ENCODE data around the gene SLC25A10.

Gene SLC25A10

GRCh38 chr17:81706232-81706611, 5.9 kb upstream of the SLC25A10 start:
- no peak for DNase-seq (ENCODE audit: low spot score)
- no peak for FAIRE-seq

DNA sequence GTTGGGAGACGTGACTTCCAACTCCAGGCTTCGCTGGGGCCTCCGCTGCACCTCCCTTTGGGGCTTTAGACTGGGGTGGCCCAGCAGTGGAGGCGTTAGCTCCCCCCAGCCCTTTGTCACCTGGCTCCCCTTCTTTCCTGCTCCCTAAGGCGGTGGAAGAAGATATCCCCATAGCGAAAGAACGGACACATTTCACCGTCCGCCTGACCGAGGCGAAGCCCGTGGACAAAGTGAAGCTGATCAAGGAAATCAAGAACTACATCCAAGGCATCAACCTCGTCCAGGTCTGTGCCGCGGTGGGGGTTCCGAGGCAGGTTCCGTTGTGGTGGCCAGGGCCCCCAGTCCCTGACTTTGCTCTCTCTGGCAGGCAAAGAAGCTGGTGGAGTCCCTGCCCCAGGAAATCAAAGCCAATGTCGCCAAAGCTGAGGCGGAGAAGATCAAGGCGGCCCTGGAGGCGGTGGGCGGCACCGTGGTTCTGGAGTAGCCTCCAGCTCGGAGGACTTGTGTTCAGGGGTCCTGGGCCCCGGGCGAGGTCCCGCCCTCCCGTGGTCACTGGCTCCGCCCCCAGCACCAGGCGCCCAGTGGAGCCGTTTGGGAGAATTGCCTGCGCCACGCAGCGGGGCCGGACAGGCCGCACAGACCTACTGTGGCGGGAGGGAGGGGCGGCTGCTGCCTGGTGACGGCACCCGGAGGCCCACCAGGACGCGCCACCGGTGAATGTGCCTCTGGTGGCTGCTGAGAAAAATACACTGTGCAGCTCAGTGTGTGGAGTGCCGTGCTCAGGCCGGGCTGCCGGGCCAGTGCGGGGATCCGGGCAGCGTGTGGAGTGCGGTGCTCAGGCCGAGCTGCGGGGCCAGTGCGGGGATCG, 5.1 kb upstream of the SLC25A10 start:
- FAIRE-seq (peak; percentile 17), DNase-seq (ENCODE audit: low spot score) (no peak)

- no peak for FAIRE-seq
- no peak for DNase-seq (ENCODE audit: low spot score)
Observed at GRCh38 chr17:81707725-81708646, 4.1 kb upstream of the SLC25A10 start.

DNA sequence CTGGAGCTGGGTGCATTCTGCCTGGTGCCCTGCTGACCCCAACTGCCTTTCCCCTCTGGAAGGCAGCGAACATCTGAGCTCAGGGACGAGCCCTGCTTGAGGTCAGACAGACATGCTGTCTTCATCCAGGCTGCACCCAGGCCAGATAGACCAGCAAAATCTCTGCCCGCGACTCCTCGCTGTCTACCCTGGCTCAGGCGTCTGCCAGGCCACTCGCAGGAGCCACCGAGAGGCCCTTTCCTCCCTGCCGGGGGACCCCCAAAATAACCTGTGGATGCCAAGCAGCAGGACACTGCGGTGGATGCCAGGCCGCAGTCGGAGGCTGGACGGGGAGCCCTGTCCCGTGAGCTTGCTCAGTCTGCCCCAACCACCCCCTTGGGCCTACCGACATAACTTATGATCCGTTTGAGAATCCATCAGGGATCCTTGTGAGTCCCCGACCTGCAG, 3.3 kb upstream of the SLC25A10 start:
- FAIRE-seq: no peak

DNA sequence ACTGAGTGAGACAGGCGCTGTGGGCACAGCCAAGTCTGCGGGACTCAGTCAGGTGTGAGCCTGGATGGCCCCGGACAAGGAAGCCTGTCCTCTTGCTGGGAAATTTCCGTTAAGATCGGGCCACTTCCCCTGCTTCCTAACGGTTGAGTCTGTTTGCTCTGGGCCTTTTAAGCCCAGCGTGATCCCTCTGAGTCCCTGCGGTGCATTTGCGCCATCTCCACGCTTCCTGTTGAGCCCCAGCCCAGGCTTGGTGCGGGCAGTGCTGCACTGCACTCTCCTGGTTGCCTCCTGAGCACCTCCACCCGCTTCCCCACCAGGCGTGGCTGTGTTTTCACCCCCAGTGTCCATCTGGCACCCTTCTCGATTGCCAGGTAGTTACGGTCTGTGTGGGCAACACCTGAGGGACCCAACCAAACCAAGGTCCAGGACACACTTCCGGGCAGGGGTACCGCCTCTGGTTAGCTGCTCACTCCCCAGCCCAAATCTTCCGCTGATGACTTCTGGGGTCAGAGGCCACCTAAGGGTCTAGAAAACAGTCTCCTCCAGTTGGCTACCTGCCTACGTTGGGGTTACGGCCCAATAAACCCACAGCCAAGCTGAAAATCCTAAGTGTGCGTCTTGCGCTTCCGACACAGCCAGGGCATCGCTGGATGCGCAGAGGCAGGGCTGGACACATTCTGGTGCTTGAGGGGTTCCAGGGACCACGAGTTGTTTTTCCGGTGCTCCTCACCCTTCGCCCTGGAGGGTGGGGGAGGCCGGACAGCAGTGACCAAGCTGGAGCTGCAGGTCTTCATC, 1.4 kb upstream of the SLC25A10 start:
- DNase-seq (ENCODE audit: low spot score) (no peak), FAIRE-seq (no peak)

More for the DNA sequence above, 3.3 kb upstream of the SLC25A10 start:
- DNase-seq (ENCODE audit: low spot score): no peak

- FAIRE-seq (no peak), DNase-seq (ENCODE audit: low spot score) (peak; percentile 76)
Observed at GRCh38 chr17:81712468-81713003, 452 bp downstream of the SLC25A10 start.

- FAIRE-seq (no peak), DNase-seq (ENCODE audit: low spot score) (no peak)
Observed at GRCh38 chr17:81713004-81713555, 996 bp downstream of the SLC25A10 start.

DNA sequence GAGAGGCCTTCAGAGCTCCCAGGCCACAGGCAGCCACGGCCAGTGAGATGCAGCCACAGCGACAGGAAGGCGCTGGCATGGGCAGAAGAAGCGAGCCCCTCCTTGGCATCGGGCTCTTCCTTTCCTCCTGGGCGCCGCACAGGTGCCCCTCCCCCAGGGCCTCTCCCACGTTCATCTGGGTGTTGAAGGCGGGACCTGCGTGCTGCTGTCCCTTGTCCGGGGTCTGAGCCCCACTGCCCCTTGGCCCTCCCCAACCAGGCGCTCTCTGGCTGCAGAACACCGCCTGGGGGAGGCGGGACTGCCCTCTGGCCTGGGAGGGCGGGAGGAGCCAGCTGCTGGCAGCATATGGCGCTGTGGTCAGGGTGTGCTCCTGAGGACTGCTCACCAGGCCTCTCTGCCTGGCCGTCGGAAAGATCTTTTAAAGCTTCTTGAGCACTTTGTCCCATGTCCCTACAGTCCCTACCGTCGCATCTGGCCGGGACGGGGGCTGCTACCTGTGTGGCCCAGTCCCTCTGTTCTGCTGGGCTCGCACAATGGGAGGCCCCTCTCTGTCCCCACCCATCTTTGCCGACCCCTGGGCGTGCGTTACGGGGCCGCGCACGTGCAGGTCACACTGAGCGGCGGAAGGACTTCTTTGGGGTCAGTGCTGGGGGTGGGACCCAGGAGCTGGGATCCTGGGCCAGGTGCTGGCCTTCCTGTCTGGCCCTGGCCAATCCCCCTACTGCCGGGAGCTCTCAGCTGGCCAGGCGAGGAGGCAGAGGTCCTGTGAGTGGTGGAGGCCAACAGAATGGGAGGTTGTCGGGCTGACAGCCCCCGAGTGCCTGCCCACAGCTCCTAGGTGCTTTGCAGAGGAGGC, 1.7 kb downstream of the SLC25A10 start:
- DNase-seq (ENCODE audit: low spot score) (no peak), FAIRE-seq (no peak)

DNA sequence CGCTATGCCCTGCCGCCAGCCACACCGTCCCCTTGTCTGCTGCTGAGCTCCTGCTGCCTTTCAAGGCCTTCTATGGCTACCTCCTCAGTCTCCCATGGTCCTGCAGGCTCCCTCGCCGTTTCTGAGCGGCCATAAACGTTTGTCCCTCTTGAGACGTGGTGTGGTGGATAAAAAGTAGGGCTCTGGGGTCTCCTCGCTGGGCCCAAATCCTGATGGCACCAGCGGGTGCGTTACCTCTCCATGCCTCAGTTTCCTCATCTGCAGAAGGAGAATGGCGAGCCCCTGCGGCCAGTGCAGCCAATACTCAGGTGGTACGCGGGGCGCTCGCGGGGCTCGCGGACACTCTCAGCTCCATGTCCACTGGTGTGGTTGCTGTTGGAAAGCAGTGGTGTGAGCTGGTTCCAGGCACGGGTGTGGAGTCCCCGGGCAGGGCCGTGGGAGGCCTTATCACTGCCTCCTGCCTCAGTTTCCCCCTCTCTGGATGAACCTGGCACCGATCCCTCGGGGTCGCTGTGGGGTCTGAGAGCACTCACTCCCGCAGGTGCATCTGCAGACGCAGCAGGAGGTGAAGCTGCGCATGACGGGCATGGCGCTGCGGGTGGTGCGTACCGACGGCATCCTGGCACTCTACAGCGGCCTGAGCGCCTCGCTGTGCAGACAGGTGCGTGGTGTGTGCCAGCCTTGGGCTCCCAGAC, 2.5 kb downstream of the SLC25A10 start:
- no peak for FAIRE-seq
- no peak for DNase-seq (ENCODE audit: low spot score)

GRCh38 chr17:81715107-81715871, 3.2 kb downstream of the SLC25A10 start:
- DNase-seq (ENCODE audit: low spot score) (no peak), FAIRE-seq (no peak)

DNA sequence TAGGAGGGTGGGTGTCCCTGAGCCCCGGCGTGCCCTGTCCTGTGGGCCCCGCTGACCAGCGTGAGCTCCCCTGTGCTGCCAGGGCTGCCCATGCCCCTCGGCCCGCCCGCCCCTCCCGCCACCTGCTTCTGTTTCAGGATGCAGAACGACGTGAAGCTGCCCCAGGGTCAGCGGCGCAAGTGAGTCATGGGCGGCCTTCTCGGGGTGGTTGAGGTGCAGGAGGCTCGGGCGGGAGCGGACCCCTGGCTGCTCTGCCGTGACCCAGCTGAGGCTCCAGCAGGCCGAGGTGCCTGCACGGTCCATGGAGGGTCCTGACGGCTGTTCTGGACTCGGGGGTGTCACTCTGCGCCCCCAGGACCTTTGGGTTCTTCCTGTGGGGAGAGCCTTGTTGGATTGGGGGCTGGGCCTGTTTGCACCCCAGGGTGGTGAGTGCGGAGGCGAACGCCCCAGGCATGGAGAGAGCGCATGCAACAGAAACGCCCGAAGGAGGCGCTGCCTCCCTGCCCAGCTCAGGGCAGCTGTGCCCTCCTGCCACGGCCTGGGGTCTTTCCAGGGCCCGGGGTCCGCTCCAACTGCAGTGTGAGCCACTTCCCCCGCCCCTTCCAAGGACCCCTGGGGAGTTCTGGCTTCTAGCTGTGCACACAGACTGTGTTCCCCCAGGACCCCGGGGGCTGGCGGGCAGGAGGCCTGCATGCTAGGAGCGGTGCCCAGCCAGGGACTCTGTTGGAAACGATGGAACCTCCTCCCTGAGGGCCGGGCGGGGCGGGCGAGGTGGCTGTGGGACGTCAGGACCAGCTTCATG, 4.0 kb downstream of the SLC25A10 start:
- FAIRE-seq (no peak), DNase-seq (ENCODE audit: low spot score) (no peak)

- DNase-seq (ENCODE audit: low spot score) (no peak), FAIRE-seq (no peak)
Observed at GRCh38 chr17:81716674-81716996, 4.6 kb downstream of the SLC25A10 start.

DNA sequence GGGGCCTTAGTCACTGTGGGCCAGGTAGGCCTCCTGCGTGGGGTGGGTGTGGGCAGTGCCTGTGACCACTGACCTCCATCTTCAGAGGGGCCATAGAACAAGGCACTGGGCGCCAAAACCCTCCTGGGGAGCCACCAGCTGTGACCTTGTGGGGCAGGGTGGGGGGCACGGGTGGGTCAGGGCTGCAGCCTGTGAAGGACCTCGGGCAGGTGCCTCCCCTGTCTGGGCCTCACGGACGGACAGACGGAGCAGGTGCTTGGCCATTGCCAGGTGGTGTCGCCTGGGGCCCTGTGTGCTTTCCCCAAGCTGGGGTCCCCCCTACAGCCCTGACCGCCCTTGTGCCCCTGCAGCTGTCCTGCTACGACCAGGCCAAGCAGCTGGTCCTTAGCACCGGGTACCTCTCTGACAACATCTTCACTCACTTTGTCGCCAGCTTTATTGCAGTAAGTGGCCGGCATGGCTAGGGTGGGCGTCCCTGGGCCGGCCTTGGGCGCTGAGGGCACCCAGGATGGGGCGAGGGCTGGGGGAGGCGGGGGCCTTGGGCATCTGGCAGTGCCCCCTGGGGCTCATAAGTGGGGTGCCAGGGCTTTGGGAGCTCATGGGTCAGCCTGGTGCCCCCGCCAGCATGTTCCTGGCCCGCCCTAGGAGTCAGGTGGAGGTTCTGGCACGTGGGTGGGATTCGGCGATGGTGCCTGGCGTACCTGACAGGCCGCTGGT, 5.1 kb downstream of the SLC25A10 start:
- no peak for DNase-seq (ENCODE audit: low spot score)
- FAIRE-seq: no peak

GRCh38 chr17:81717766-81718089, 5.6 kb downstream of the SLC25A10 start:
- FAIRE-seq (peak; percentile 72), DNase-seq (ENCODE audit: low spot score) (no peak)

GRCh38 chr17:81719410-81720266, 7.6 kb downstream of the SLC25A10 start:
- FAIRE-seq (no peak), DNase-seq (ENCODE audit: low spot score) (no peak)

All from urothelium cell line (cell line).